ENCODE data around the gene TBX4. TPM values are rescaled to one million over a fixed set of nuclear protein-coding genes. Genes with fewer than 3 reads are reported as not detected.
A peak's percentile ranks its signal among the peaks of the same experiment; 100 is the strongest.

Gene TBX4
- total and polyA plus RNA-seq, 2 of the 13 experiments (the other 11 are each of a cell fraction or from before 2014, with no cell fraction given), result 0.11 to 1.1 TPM

GRCh38 chr17:61460796-61461585 is 8.8 kb downstream of the TBX4 start (continued):
- no peak for TF ChIP-seq ZNF770 (CRISPR knock-in tag; IDR thresholded peaks at IDR 0.05)
- no peak for TF ChIP-seq ZFP82 (CRISPR knock-in tag; IDR thresholded peaks at IDR 0.05; ENCODE audit: borderline replicate concordance)
- TF ChIP-seq ZNF441 (CRISPR knock-in tag; IDR thresholded peaks at IDR 0.05; ENCODE audit: borderline replicate concordance), result no peak
- no peak for TF ChIP-seq ZNF841 (CRISPR knock-in tag; IDR thresholded peaks at IDR 0.05; ENCODE audit: borderline replicate concordance)
- peak; percentile 90 for TF ChIP-seq HMG20A (CRISPR knock-in tag; IDR thresholded peaks at IDR 0.05; ENCODE audit: borderline replicate concordance)
- no peak for TF ChIP-seq TRIM24 (CRISPR knock-in tag; IDR thresholded peaks at IDR 0.05)
- TF ChIP-seq CHD2 (IDR thresholded peaks at IDR 0.05; ENCODE audit: low read depth, low read length), result no peak
- TF ChIP-seq PRPF4 (IDR thresholded peaks at IDR 0.05; ENCODE audit: low read depth, low read length, poor library complexity, severe bottlenecking), result no peak
- peak; percentile 52 for TF ChIP-seq SIX4 (CRISPR knock-in tag; IDR thresholded peaks at IDR 0.05)
- peak; percentile 76 for TF ChIP-seq ZNF574 (CRISPR knock-in tag; IDR thresholded peaks at IDR 0.05)
- peak; percentile 54 for TF ChIP-seq ZBTB7B (CRISPR knock-in tag; IDR thresholded peaks at IDR 0.05)
- no peak for TF ChIP-seq ZBTB42 (CRISPR knock-in tag; IDR thresholded peaks at IDR 0.05)
- TF ChIP-seq ZNF292 (CRISPR knock-in tag; IDR thresholded peaks at IDR 0.05; ENCODE audit: borderline replicate concordance, low read depth), result no peak
- no peak for TF ChIP-seq ZNF572 (CRISPR knock-in tag; IDR thresholded peaks at IDR 0.05)
- no peak for TF ChIP-seq NFATC3 (CRISPR knock-in tag; IDR thresholded peaks at IDR 0.05)
- TF ChIP-seq CTCF (CRISPR knock-in tag; IDR thresholded peaks at IDR 0.05), result no peak
- no peak for TF ChIP-seq MZF1 (CRISPR knock-in tag; IDR thresholded peaks at IDR 0.05; ENCODE audit: borderline replicate concordance)
- TF ChIP-seq, protein P1, sequence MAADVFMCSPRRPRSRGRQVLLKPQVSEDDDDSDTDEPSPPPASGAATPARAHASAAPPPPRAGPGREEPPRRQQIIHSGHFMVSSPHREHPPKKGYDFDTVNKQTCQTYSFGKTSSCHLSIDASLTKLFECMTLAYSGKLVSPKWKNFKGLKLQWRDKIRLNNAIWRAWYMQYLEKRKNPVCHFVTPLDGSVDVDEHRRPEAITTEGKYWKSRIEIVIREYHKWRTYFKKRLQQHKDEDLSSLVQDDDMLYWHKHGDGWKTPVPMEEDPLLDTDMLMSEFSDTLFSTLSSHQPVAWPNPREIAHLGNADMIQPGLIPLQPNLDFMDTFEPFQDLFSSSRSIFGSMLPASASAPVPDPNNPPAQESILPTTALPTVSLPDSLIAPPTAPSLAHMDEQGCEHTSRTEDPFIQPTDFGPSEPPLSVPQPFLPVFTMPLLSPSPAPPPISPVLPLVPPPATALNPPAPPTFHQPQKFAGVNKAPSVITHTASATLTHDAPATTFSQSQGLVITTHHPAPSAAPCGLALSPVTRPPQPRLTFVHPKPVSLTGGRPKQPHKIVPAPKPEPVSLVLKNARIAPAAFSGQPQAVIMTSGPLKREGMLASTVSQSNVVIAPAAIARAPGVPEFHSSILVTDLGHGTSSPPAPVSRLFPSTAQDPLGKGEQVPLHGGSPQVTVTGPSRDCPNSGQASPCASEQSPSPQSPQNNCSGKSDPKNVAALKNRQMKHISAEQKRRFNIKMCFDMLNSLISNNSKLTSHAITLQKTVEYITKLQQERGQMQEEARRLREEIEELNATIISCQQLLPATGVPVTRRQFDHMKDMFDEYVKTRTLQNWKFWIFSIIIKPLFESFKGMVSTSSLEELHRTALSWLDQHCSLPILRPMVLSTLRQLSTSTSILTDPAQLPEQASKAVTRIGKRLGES (CRISPR knock-in tag; IDR thresholded peaks at IDR 0.05; ENCODE audit: borderline replicate concordance), result no peak
- peak; percentile 90 for TF ChIP-seq BCL6 (CRISPR knock-in tag; IDR thresholded peaks at IDR 0.05)

All from HepG2 (cell line).